Liver (tissue), 9 donors: ENCODE measurements around the gene CACNA1D. TPM values are rescaled to one million over a fixed set of nuclear protein-coding genes. Genes with fewer than 3 reads are reported as not detected.

Experiments used
- DNase-seq: peaks from one replicate; pipeline ENCODE4 v3.0.0-alpha.2; 2017; ENCODE audit warnings: low spot score
- H3K27ac ChIP-seq, 2 donors: one replicate each; pipeline ENCODE4 v1.7.0; 2013; ENCODE audit warnings: inconsistent platforms in 2 of 2, low read length in 2 of 2, control low read depth in 1 of 2, low read depth in 1 of 2, mild to moderate bottlenecking in 1 of 2
- H3K27me3 ChIP-seq, 4 donors: one replicate each; pipeline versions ENCODE4 v1.6.1 to v1.7.0; 2013; ENCODE audit warnings: low read length in 3 of 4, inconsistent platforms in 1 of 4, mild to moderate bottlenecking in 1 of 4, moderate library complexity in 1 of 4; ENCODE audit not compliant: control insufficient read depth in 4 of 4, insufficient read depth in 4 of 4
- H3K36me3 ChIP-seq, 4 donors: one replicate each; pipeline versions ENCODE4 v1.6.1 to v1.7.0; 2013; ENCODE audit warnings: low read length in 3 of 4, mild to moderate bottlenecking in 3 of 4, low read depth in 1 of 4, moderate library complexity in 1 of 4; ENCODE audit not compliant: control insufficient read depth in 4 of 4, insufficient read depth in 3 of 4
- H3K4me1 ChIP-seq, 4 donors: one replicate each; pipeline versions ENCODE4 v1.6.1 to v1.7.0; 2013; ENCODE audit warnings: low read length in 3 of 4, mild to moderate bottlenecking in 3 of 4, moderate library complexity in 1 of 4; ENCODE audit not compliant: control insufficient read depth in 4 of 4, insufficient read depth in 4 of 4
- H3K4me3 ChIP-seq, 3 donors: one replicate each; pipeline versions ENCODE4 v1.6.1 to v1.7.0; 2013; ENCODE audit warnings: low read length in 3 of 3, control low read depth in 1 of 3, low read depth in 1 of 3, mild to moderate bottlenecking in 1 of 3
- H3K9ac ChIP-seq, 2 donors: one replicate each; pipeline ENCODE4 v1.7.0; 2013; ENCODE audit warnings: low read length in 2 of 2, mild to moderate bottlenecking in 2 of 2, moderate library complexity in 2 of 2, control low read depth in 1 of 2, low read depth in 1 of 2
- H3K9me3 ChIP-seq, 4 donors: one replicate each; pipeline versions ENCODE4 v1.6.1 to v1.7.0; 2013; ENCODE audit warnings: low read length in 3 of 4; ENCODE audit not compliant: control insufficient read depth in 4 of 4
- ATF3 ChIP-seq: IDR thresholded peaks from 2 replicates; pipeline ENCODE4 v1.6.1; 2016; ENCODE audit warnings: antibody characterized with exemption
- CTCF ChIP-seq: fragments of 150-350 bp; IDR thresholded peaks from 2 replicates; pipeline ENCODE4 v1.5.1; 2017; ENCODE audit warnings: improper control_type of control experiment, low read depth, low read length; ENCODE audit not compliant: missing input control
- FOXA1 ChIP-seq: IDR thresholded peaks from 2 replicates; pipeline ENCODE4 v1.6.1; 2016; ENCODE audit warnings: antibody characterized with exemption
- FOXA2 ChIP-seq: IDR thresholded peaks from 2 replicates; pipeline ENCODE4 v1.6.1; 2016; ENCODE audit warnings: antibody characterized with exemption
- GABPA ChIP-seq, 2 donors: IDR thresholded peaks in 1 of 2; conservative IDR thresholded peaks in 1 of 2; 2 replicates each; pipeline ENCODE4 v1.6.1; 2016; ENCODE audit warnings: antibody characterized with exemption in 2 of 2, mild to moderate bottlenecking in 1 of 2, moderate library complexity in 1 of 2
- HNF4A ChIP-seq, 2 donors: conservative IDR thresholded peaks; 2 replicates each; pipeline ENCODE4 v1.6.1; 2016; ENCODE audit warnings: antibody characterized with exemption in 2 of 2, mild to moderate bottlenecking in 2 of 2
- MAX ChIP-seq: IDR thresholded peaks from 2 replicates; pipeline ENCODE4 v1.6.1; 2016; ENCODE audit warnings: antibody characterized with exemption
- NR2F2 ChIP-seq: IDR thresholded peaks from 2 replicates; pipeline ENCODE4 v1.6.1; 2016; ENCODE audit warnings: antibody characterized with exemption
- RAD21 ChIP-seq, 2 donors: IDR thresholded peaks; 2 replicates each; pipeline ENCODE4 v1.6.1; 2016; ENCODE audit warnings: antibody characterized with exemption in 2 of 2, mild to moderate bottlenecking in 2 of 2
- RXRA ChIP-seq, 2 donors: IDR thresholded peaks; 2 replicates each; pipeline ENCODE4 v1.6.1; 2017 to 2018; ENCODE audit warnings: antibody characterized with exemption in 2 of 2, mild to moderate bottlenecking in 1 of 2
- YY1 ChIP-seq: IDR thresholded peaks from 2 replicates; pipeline ENCODE4 v1.6.1; 2016; ENCODE audit warnings: antibody characterized with exemption, mild to moderate bottlenecking
- ZBTB33 ChIP-seq: IDR thresholded peaks from 2 replicates; pipeline ENCODE4 v1.6.1; 2016; ENCODE audit warnings: antibody characterized with exemption
- WGBS: extraction: QIAGEN DNeasy Blood & Tissue Kit; methylation state at CpG from one replicate; pipeline ENCODE4 v1.1.7; 2013; 5-methylcytosine and 5-hydroxymethylcytosine counted together
- polyA plus RNA-seq, 2 donors: library from polyadenylated mRNA; stranded (reverse) in 1 of 2; unstranded in 1 of 2; fragments of 200-250 nt in 1 of 2; fragments of >200 nt in 1 of 2; fragmentation: Nextera tagmentation in 1 of 2; extraction: Ambion mirVana in 1 of 2; gene quantifications; one replicate each; pipeline versions ENCODE4 v1.2.1 to v1.2.3, GENCODE V29; 2013 to 2015
- total RNA-seq, 2 donors: library from RNA; depleted of rRNA; stranded (reverse); fragments of >200 nt; gene quantifications; one replicate each; pipeline ENCODE4 v1.2.3, GENCODE V29; 2014
- donor health status: healthy.
- donor health status: healthy.
- donor health status: healthy.
- donor health status: healthy.
- donor health status: healthy.

CACNA1D gene
- total and polyA plus RNA-seq, 4 donors = 1.8 to 18.9 (median 3.4) TPM

GRCh38 chr3:53616971-53617892 is 122.8 kb downstream of the CACNA1D start:
- WGBS = 90% methylated on average over 7 of the region's 7 CpGs
- Histone ChIP-seq H3K4me1 (peaks cover 0 to 17% (median 6%) of the 10 kb centered on the region in 4 donors), H3K4me3 (no peak overlapping the region), H3K27ac (no peak overlapping the region), H3K27me3 (no peaks in the 10 kb centered on the region), H3K9me3 (no peaks in the 10 kb centered on the region), H3K9ac (no peak overlapping the region), H3K36me3 (no peaks in the 10 kb centered on the region)
- no peak for DNase-seq
- TF ChIP-seq FOXA1 = no peak
- TF ChIP-seq FOXA2 = no peak
- no peak for TF ChIP-seq NR2F2
- no peak for TF ChIP-seq CTCF

- Histone ChIP-seq H3K4me3 (no peak overlapping the region), H3K9me3 (no peaks in the 10 kb centered on the region), H3K27ac (no peak overlapping the region), H3K27me3 (no peaks in the 10 kb centered on the region), H3K4me1 (peaks cover 0 to 14% (median 6%) of the 10 kb centered on the region in 4 donors), H3K9ac (no peak overlapping the region), H3K36me3 (no peaks in the 10 kb centered on the region)
- DNase-seq = no peak
- WGBS = 83% methylated on average over 8 of the region's 8 CpGs
- TF ChIP-seq NR2F2 (no peak), HNF4A (conservative IDR thresholded peaks at IDR 0.05) (no peak), FOXA2 (no peak), GABPA (IDR thresholded peaks at IDR 0.05 in 1 of 2, conservative IDR thresholded peaks at IDR 0.05 in 1 of 2) (no peak), RXRA (IDR thresholded peaks at IDR 0.05) (no peak), CTCF (no peak), RAD21 (IDR thresholded peaks at IDR 0.05) (no peak), FOXA1 (no peak), ZBTB33 (no peak), ATF3 (no peak), YY1 (no peak), MAX (no peak)
Observed at GRCh38 chr3:53617893-53618523, 123.6 kb downstream of the CACNA1D start.
